GM19468 (cell line): ENCODE measurements around the gene SBF1.

Experiments used
- ATAC-seq: cut with Tn5 transposase; IDR thresholded peaks from one replicate; pipeline ENCODE4 v1.9.1; 2021; ENCODE audit warnings: mild to moderate bottlenecking, moderate library complexity, moderate number of reproducible peaks; ENCODE audit not compliant: unreplicated experiment; ENCODE audit errors: extremely low read depth

SBF1 gene

GRCh38 chr22:50486561-50487289, 11.9 kb upstream of the SBF1 start, which contains the start of gene MIOX:
TSS of gene MIOX (plus strand) at chr22:50486859. CDS start at chr22:50486898, 39 bp downstream.
- ATAC-seq: no peak

DNA sequence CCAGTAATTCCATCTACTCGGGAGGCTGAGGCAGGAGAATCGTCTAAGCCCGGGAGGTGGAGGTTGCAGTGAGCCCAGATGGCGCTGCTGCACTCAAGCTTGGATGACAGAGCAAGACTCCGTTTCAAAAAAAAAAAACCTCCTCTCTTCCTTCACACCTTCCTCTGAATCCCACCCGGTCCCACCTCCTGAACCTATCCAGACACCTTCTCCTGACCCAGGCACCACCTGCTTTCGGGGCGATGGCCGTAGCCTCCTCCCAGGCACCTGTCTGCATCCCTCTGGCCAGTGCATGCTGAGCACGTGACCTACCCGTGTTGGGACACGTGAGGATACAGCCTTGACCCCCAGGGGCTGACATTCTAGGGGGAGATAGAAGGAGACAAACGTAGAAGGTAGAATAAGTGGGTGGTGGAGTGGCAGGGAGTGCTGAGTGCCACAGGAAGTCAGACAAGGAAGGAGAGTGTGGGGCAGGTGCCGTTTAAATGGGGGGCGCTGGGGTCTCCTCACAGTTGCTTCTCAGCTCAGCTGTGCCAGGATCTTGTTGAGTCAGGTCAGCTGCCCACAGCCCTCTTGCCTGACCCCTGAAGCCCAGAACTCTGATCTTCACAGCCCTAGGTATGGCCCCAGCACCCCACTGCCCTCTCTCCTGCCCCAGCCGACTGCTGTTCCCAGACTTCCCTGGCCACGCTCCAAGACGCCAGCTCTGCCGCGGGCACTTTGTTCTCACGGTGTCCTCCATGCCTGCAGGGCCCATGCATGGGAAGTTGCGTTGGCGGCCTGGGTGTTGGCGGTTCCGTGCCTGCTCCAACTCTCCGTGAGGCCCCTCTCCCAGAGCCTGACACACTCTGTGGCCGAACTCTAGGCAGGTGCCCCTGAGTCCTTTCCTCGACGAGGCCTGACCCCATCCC, 10.6 kb upstream of the SBF1 start:
- ATAC-seq: no peak

- no peak for ATAC-seq
Measured at GRCh38 chr22:50483977-50484853, 9.4 kb upstream of the SBF1 start.

DNA sequence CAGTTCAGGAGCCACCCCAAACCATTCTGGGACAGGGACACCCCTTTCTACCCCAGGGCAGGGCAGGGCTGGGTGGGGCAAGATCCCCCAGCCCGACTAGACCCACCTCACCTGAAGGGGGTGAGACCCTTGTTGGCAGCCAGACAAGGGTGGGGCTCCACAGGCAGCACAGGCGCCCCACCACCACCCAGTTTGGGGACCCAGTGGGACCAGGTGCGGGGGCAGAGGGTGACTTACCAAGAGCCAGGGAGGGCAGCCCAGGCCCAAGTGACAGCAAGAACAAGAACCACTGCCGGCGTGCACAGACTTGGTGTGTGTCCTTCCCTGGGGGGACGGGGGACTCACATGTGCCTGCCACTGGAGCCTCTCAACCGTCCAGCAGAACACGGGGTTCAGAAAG, 8.7 kb upstream of the SBF1 start:
- no peak for ATAC-seq

DNA sequence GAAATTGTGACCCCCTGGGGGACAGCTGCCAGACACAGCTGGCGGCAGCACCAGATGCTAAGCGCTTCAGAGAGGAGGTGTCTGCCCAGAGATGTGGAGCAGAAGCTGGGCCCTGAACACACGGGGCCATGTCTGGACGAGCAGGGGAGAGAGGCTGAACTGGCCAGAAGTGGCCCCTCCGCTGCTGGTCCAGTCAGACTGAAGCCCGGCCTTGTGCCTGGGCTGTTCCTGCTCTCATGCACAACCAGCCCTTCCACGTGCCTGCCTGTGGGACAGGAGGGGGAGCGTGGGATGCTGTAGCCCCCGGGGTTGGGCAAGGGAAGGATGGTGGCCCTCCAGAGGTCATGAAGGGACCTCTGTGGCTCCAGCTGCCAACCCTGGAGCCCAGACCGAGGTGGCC, 8.3 kb upstream of the SBF1 start:
- no peak for ATAC-seq

DNA sequence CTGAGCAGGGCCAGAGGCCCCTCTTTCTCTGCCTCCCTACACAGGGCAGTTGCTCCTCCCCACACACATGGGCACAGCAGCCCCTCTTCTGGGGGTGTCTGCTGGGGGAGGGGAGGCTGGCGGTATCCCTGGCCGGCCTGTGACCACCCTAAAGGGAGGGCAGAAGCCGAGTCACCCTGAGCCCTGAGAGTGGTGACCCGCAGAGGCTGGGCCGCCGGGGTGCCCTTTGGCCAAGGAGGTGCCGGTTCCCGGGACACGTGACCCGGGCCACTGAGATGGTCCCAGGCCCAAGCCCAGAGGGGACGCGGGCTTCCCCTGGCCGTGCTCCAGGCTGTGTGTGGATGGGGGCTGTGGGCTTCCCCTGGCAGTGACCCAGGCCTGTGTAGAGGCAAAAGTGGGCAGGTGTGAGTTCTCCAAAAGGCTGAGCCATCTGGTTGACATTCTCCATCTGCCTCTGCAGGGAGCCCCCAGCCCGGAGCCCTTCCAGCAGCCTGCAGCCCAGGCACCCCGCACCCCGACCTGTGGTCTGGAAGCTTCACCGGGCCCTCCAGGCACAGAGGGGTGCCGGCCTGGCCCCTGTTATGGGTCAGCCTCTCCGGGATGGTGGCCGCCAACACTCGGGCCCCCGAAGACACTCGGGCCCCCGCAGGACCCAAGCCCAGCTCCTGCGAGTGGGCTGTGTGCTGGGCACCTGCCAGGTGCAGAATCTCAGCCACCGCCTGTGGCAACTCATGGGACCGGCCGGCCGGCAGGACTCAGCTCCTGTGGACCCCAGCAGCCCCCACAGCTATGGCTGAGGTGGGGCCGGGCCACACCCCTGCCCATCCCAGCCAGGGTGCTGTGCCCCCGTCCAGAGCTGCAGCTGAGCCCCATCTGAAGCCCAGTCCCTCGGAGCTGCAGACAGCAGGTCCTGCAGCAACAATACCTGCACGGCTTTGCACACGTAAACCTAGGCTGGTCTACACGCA, 7.6 kb upstream of the SBF1 start:
- ATAC-seq: no peak

GRCh38 chr22:50481440-50482106, 6.7 kb upstream of the SBF1 start, which contains the start of gene ADM2:
TSS of gene ADM2 (plus strand) at chr22:50481543. CDS start at chr22:50481848, 305 bp downstream.
- ATAC-seq: no peak

DNA sequence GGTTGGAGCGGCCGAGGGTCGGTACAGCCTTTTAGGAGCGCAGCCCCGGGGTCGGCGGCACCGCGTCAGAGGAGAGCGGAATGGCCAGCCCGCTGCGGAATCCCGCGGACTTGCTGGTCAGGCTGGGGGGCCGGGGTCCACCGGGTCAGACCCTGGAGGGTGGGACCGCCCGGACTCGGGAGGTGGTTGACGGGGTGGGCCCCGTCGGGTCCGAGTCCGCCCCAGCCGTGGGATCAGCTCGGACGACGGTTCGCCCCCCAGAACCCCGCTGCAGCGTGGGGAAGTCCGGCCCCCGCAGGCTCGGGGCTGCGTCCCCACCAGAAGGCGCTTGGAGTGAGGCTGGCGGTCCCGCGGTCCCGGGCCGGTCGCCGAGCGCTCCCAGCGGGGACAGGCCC, 6.2 kb upstream of the SBF1 start:
- ATAC-seq: no peak

DNA sequence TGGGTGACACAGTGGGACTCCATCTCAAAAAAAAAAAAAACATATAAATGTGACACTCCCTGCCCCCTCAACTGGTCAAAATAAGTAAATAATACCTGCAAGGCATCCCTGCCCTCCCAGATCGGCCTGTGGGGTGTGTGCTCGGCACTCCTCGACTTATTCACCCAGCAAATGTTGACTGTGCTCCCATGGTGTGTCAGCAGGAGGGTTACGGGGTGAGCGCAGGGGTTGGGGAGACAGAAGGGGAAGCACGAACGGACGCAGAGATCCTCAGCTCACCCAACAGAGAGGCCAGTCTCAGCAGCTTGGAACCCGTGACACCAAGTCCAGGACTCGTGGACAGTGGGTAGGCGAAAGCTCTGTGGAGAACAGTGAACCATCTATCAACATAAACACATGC, 4.9 kb upstream of the SBF1 start:
- no peak for ATAC-seq

DNA sequence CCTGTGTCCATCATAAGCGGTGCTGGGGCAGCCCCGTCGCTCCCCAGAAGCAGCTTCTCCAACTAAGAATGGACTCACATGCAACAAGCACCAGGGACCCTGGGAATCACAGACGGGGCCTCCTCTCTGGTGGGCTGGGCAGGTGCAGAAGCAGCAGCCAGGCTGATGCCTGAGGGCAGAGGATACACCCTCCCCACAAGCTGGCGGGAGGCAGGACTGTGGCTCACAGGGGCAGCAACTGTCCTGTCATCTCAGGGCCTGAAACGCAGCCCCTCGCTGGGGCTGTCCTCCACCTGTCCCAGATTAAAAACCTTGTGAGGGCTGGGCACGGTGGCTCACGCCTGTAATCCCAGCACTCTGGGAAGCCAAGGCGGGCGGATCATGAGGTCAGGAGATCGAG, 3.1 kb upstream of the SBF1 start:
- no peak for ATAC-seq

DNA sequence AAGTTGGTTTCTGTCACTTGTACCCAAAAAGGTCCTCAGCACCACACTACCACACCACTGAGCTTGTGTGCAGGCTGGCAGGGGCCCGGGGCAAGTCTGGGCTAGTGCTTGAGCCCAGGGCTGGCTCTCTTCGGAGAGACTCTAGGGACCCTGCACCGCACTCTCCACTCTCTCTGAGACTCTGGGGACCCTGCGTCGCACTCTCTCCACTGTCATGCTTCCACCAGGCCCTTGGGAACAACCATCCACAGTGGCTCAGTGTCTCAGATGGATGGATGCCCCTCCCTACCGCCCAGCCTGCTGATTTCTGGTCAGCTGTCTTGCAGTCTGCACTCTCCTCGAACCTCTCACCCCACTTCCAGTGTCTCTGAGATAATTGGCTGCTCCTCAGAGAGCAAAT, 2.0 kb upstream of the SBF1 start:
- ATAC-seq: no peak

DNA sequence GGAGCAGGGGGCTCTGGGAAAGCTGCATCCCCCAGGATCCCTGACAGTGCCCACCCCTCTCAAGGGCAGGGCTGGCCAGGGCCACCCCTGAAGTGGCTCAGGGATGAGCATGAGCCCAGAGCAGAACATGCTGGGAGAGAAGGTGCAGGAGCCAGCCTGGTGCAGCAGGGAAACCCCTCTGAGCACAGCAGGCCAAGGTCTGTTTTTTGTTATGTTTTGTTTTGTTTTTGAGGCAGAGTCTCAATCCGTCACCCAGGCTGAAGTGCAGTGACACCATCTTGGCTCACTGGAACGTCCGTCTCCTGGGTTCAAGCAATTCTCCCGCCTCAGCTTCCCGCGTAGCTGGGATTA, 792 bp upstream of the SBF1 start:
- no peak for ATAC-seq

DNA sequence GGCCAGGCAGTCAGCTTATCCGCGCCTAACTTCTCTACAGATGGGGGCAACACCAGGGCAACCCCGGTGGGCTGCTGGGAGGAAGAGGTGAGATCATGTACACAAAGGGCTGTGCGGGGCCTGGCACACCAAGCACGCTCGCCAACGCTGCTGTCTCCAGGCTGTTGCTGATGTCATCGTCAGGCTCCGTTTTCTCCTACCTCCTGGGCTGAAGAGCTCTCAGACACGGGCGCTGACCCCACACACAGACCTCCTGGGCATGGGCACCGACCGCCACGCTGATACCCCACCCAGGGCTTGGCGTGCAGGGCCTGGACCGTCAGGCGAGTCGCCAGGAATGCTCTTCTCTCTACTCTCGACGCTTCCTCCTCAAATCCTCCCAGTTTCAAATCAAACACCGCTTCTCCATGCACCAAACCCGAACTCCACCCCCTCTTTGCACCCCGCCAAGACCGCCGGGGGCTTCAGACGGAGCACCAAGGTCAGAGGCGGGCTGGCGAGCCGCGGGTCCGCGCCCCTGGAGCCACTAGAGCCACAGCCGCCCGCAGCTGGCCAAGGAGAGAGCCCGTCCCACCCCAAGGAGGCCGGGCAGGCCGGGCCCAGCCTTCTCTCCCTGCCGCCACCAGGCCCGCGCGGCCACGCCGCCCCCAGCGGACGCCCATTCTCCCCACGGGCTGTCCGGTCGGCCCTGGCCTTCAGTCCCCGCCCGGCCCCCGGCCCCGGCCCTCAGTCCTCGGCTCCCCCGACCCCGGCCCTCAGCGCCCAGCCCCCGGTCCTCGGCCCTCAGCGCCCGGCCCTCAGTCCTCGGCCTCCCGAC, 772 bp downstream of the SBF1 start:
- no peak for ATAC-seq

DNA sequence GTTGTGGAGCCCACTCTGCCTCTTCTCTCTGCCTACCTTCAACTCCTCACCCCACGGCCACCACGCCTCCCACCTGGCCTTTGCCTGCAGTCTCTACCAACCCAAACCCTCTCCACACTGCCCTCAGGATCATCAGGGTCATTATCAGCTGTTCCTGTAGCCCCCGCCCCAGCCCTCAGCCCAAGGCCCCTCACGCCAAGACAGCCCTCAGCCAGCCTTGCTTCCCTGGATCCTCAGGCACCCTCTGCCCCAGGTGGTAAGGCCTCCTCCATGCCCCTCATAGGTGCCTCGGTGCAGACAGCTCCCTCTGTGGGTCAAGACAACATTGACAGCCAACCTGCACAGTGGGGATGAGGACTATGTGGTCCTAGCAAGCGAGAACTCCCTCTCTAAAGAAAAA, 1.7 kb downstream of the SBF1 start:
- no peak for ATAC-seq

- ATAC-seq: no peak
Measured at GRCh38 chr22:50471962-50472361, 2.9 kb downstream of the SBF1 start.

GRCh38 chr22:50471197-50471847, 3.5 kb downstream of the SBF1 start:
- no peak for ATAC-seq

GRCh38 chr22:50470491-50470890, 4.3 kb downstream of the SBF1 start:
- ATAC-seq: no peak
